CD4-positive, alpha-beta T cell treated with Interleukin-10 for 1 hour (primary cell): ENCODE results near the gene POLR2F.

Source experiments
- DNase-seq: peaks from one replicate; pipeline ENCODE4 v3.0.0-alpha.2; 2020

POLR2F gene

DNA sequence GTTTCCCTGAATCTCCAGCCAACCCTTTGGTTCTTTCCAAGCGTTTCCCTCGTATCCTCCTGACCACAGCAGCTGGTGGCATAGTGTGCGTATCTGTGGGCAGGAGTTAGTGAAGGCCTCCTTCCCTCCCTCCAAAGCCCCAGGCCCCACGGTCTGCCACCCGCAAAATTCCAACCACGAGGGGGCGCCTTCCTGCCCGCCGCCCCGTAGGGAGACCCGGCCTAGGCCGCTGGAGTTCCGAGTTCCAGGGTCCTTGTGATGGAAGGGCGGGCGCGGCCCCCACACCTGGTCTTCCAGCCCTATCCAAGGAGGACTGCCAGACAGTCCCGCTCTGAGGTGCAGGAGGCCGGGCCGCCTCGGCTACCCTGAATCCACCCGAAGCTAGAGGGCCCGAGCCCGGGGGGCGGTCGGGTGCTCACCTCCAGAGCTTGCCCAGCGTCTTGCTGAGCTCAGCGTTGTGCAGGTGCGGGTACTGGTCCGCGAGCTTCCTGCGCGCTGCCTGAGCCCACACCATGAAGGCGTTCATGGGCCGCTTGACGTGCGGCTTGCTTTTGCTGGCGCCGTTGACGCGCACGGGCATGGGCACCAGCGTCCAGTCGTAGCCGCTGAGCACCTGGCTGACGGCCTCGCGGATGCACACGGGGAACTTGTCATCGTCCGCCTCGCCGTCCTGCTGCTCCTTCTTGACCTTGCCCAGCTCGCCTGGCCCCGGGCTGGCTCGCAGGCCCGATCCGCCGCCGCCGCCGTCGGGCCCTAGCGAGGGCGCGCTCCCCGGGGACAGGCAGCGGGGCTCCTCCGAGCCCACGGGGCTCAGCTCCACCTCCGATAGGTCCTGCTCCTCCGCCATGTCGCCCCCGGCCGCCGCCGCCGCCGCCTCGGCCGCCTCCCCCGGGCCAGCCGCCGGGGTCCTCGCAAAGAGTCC is 29.7 kb downstream of the POLR2F start:
- DNase-seq, result no peak

DNA sequence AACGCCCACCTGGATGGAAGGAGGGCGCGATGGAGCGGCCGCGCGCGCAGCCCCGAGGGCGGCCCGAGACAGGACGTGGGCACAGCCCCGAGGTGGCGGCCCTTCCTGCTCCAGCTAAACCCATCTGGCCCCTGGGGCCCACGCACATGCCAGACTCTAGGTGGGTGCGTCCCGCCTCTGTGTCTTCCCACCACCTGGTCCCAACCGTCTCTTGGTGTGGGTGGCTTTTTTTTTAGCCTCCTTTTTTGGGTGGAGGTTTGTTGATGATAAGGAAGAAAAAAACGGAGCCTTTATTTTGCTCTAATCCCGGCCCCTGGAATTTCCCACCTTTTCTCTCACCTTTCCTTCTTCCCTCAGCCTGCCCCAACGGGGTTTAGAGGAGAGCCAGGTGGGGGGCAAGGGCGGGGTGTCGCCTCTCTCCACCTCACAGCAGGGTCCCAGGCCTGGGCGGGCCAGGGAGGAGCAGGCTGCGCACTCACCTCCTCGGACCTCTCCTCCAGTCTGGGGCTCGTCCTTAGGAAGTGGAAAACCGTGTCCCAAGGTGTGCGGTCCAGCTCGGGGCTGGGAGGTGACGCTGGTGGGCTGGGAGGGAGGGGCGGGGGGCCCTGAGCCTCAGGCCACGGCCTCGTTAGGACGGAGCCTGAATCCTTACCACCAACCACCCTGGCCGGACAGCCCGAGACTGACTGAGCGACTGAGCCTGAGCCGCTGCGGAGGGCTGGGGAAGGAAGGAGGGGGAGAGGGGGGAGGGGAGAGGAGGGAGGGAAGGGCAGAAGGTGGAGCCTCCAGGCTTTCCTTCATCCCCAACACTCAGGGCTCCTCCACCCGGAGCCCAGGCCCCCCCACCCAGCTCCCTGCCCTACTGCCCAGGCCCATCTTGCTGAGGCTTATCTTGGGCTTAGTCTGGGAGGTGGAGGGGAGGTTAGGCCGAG is 30.6 kb downstream of the POLR2F start, which contains the start of gene SOX10:
Gene SOX10 (minus strand): TSS at position 696 of the 932 bp plus-strand sequence. CDS start 771 bp downstream, outside the sequence.
- DNase-seq, result no peak

DNA sequence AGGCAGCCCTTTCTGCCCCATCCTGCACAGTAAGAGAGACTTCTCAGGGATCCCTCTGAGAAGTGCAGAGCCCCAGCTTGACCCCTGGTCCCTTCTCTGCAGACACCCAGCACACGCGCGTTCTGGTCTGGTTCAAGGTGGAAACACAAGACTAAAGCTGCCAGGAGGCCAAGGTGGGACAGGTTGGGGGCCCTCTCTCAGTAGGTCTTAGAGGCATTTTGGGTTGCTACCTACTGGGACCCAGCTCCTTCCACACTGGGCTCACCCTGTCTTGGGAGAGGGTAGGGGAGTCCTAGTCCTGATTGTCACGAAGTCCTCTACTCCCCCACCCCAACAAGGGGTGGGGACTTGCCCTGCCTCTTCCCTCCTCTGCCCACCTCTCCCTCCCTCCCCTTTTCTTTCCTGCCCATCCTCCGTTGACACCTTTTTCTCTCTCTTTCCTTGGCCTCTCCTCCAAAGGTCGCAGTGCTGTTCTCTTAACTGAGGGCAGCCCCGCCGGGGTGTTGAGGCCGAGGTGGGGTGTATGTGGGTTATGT is 31.6 kb downstream of the POLR2F start:
- no peak for DNase-seq

DNA sequence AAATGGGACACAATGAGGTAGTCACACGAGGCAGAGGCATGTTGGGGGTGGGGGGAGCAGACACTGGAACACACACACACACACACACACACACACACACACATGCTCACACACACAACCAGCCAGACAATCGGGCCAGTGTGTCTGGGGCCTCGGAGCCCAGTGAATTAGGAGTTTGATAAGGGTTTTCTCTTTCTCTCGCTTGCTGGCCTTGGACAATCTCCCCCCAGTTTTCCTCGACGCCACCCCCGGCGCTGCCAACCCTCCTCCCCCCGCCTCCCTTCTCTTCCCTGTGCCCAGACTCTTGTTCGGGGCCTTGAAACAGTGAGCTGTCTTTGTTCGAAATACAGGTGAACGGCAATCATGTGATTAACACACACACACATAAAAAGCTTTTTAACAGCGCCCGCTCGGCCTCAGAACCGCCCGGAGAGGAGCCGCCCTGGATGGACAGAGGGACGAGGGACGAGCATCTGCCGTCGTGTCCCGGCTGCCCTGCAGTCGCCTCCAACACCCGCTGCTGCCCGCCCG is 32.3 kb downstream of the POLR2F start:
- no peak for DNase-seq

DNA sequence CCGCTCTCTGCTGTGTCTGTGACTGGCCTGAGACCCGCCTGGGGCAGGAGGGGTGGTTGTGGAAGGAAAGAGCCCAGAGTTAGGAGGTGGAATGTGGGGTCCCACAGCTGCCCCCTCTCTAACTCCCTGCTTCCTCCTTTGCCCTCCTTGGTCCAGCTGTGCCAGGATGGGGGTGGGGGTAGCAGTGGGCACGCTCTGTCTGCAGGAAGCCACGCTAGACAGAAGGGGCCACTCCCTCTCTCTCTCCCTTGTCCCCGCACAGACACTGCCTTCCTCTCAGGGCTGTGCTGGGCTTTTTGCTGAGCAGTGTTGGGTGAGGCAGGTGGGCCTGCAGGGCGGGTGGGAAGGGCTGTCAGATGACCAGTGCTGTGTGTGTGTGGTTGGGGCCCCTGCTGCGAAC is 32.9 kb downstream of the POLR2F start:
- no peak for DNase-seq

DNA sequence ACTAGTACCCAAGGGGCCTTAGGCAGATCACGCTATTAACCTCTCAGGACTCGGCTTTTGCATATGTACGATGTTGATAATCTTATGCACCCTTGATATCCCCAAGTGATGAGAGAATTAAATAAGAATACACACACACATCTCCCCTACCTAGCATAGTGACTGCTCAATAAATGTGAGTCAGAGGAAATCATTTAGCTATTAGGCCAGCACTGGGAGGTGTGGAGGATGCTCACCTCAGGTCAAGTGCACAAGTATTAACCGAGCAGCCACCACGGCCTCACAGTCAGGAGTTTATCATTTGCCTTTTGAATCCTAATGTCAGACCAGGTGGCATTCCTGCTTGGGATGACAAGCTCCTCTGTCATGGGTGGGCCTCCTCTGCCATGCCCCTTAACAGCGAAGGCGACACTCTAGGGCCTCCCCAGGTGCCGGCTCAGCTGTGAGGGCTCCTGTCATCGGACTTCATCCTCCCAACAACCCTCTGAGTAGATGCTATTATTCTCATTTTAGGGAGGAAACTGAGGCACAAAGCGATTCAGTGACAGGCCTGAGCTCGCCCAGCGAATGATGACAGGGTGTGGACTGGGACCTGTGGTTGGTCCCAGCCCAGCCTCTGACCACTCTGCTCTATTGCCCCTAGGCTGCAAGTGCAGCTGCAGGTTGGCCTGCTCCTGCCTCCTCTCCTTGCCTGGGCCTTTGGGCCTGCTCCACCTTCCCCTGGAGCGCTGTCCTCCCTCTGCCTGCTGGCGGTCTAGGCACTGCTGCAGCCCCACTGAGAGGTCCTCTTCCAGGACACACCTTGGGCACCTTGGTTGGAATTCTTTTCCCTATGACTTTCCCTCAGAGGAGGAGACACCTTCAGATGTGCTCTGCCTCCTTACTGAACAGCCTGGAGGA is 35.9 kb downstream of the POLR2F start:
- no peak for DNase-seq

DNA sequence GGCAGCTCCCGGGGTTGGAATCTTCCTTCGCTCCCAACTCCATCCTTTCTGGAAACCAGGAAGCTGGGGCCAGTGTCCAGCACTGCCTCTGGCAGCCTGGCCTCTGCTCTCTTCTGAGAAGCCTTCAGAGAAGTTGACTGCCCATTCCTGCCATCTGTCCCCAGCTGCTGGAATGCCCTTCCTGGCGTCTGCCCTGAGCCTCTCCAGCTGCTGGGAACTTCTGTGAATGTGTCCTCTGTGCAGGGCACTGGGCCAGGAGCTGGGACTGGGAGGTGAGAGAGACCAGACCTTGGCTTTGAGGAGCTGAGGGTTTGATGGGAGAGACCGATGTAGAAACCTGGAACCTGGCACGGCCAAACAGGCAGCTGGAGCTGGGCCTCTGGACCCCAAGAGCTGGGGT is 36.8 kb downstream of the POLR2F start:
- no peak for DNase-seq

DNA sequence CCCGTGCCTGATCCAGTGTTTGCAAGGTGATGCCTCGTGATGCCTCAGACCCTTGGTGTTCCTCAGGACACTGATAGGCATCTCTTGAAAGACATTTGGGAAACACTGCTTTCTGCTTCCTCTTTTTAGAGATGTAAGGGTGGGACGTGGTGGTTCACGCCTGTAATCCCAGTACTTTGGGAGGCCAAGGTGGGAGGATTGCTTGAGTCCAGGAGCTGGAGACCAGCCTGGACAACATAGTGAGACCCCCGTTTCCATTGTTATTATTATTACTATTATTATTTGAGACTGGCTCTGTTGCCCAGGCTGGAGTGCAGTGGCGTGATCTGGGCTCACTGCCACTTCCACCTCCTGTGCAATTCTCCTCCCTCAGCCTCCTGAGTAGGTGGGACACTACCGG is 37.4 kb downstream of the POLR2F start:
- no peak for DNase-seq

DNA sequence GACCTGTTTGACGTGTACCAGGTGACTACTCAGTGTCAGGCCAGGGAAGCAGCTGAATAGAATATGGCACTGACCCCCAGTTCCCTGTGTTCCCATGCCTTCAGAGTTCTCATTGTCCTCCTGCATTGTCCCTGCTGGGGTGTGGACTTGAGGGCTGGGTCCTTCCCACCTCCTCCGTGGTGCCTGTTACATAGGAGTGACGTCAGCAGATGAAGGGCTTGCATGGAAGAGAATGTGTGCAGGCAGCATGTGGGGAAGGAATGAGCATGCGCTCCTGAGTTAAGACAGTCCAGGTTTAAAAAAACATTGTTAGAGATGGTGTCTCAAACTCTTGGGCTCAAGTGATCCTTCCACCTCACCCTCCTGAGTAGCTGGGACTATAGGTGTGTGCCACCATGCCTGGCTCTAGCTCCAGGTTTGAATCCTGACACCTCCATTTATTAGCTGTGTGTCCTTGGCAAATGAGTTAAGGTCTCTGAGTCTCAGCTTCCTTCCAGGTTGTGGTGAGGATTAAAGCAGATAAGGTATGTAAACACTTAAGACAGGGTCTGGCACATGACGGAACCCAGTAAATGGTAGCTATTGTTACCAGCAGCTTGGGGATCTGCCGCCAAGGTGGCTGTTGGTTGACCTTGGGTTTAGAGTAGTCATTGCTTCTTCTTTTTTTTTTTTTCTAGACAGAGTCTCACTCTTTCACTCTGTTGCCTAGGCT is 38.4 kb downstream of the POLR2F start:
- no peak for DNase-seq

DNA sequence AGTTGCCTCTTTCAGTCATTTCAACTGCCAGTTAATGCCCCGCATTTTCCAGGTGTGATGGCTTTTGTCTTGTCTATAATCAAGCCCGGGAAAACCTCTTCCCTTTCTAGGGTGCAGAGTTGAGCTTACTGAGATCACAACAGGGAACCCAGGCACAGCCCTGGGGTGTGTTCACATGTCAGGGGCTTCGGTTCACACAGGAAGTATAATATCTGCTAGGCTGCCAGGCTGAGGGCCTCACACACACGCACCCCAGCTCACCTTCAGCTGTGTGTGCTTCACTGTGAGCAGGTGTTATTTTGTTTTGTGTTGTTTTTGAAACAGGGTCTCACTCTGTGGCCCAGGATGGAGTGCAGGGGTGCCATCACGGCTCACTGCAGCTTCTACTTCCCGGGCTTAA is 40.5 kb downstream of the POLR2F start:
- peak; percentile 45 for DNase-seq

DNA sequence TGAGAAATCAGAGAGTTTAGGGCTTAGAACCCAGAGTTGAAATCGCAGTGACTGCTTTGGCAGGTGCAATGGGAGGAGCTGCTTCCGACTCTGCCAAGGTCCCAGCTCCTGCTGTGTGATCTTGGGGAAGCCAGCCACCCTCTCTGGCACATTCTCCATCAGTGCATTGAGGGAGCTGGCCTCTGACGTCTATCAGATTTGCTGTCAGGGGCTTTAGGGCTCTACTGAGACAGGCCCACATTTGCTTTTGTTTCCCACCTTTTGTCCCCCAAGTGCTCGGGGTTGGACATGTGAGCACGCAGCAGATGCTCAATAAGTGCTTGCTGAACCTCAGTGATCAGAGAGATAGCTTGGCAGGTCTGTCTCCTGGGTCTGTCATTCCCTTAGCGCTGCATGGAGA is 41.5 kb downstream of the POLR2F start:
- no peak for DNase-seq

DNA sequence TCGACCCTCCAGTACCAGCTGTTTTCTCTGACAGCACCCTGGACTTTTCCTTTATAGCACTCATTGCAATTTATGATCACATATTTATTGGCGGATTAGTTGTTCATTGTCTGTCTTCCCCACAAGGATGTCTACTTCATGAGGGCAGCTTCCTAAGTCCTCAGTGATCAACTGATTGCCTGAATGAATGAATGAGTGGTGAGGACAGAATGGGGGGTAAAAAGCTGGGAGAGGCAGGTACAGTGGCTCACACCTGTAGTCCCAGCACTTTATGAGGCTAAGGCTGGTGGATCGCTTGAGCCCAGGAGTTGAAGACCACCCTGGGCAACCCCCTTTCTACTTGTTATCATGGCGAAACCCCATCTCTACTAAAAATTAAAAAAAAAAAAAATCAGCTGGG is 42.0 kb downstream of the POLR2F start:
- DNase-seq, result no peak

DNA sequence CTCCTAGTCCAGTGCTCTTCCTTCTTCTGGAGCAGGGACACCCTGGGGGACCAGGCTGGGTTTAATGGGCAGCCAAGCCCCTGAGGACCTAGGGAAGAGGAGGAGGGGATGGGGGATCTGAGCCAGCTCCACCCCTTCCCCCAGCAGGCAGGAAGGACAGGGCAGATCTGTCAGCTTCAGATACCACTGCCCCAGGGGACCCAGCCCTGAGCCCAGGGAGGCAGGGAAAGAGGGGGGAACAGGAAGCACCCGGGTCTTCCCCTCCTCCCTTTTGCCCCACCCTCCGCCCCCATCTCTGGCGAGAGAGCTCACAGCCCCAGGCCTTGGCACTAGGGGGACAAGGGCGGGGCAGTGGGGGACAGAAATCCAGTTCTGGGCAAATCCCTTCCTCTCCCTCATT is 42.6 kb downstream of the POLR2F start:
- DNase-seq, result peak; percentile 18

DNA sequence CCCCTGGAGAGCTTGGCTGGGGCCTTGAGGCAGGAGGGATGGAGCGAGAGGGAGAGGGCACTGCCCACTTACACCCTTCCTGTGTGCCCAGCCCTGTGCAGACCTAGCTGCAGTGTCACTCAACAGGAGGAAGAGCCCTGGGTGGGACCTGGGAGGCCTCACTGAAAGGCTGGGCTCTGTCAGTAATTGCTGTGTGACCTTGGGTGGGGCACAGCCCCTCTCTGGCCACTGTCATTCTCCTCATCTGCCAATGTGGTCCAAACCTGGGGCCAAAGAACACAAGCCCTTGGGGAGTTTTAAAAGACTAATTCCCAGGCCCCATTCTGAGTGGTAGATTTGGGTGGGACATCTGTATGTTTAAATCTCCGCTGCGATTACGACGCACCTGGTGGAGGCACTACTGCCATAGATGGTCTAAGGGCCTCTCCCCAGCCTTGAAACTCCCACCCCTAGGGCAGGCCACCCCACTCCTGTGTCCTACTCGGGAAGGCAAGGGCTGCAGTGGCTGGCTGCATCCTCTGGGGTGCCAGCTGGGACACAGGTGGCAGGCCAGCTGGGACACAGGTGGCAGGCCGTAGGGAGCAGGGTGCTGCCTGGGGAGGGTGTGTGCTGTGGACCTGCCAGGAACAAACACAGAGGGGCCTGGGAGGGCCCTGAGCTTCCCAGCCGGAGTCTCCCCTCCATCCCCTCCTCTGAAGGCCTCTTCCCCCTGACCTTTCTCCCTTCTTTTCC is 43.2 kb downstream of the POLR2F start:
- DNase-seq, result no peak

DNA sequence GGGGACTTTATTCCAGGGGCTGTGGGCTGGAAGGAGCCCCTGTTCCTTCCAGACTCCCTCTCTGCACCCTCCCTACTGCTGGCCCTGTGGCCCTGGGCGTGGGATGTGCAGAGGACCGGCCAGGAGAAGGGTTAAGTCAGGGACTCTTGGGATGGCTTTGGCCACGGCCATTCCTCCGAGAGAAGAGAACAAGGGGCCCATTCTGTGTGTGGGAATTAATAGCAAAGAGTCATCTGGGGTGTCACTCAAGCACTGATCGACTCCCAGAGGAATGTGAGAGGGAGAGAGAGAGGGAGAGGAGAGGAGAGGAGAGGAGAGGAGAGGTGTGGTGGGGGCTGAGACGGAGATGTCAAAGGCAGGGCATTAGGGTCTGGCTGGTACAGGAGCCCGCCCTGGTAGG is 45.0 kb downstream of the POLR2F start:
- no peak for DNase-seq

DNA sequence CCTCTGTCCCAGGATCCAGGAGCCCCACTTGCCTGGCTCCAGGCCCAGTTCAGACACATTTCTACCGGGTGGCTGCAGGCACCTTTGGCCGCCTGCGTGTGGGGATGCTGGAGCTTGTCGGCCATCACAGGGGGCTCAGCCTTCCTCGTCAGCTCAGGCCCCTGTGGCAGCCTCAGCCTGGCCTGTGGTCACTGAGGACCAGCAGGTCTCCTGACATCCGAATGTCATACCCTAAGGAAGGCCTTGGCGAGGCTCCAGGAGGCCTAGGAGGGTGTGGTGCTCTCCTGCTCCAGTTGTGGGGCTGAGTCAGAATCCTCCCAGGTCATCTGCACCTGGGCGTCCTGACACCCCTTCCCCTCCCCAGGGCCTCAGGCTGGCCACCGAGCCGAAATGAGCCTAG is 45.7 kb downstream of the POLR2F start:
- DNase-seq, result no peak

DNA sequence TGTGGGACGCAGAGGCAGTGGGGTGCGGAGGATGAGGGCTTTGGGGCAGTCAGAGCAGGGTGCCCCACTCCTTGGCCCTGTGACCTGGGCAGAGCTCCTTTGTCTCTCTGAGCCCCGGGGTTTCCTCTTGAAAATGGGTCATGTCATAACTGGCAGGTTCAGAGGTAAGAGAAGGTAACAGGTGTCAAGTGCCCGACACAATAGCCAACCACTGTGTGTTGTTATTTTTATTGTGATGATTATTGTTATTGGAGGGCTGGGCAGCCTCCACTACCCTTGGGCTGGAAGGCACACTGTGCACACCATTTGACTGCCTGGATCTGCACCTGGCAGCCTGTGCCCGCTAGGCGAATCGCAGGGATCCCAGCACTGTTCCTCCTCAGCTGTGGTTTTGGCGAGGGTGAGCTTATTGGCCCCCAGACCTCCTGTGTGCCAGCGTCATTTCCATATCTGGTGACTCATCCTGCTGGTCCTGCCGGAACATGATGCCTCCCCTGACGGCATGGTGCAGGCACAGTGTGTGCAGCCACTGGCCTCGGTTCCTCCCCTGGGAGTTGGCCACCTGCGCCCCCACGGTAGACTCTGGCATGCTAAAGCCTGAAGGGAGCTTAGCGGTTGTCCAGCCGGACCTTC is 46.3 kb downstream of the POLR2F start:
- DNase-seq, result peak; percentile 5

DNA sequence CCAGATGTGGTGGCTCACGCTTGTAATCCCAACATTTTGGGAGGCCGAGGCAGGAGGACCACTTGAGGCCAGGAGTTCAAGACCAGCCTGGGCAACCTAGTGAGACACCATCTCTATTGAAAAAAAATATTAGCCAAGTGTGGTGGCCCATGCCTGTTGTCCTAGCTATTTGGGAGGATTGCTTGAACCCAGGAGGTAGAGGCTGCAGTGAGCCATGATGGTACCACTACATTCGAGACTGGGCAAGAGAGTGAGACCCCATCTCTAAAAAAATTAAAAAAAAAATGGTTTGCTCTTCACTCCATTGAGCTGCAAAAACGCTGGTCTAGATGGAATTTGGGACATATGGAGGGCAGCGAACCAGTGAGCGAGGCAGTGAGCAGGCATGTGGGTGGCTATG is 52.4 kb downstream of the POLR2F start:
- no peak for DNase-seq

DNA sequence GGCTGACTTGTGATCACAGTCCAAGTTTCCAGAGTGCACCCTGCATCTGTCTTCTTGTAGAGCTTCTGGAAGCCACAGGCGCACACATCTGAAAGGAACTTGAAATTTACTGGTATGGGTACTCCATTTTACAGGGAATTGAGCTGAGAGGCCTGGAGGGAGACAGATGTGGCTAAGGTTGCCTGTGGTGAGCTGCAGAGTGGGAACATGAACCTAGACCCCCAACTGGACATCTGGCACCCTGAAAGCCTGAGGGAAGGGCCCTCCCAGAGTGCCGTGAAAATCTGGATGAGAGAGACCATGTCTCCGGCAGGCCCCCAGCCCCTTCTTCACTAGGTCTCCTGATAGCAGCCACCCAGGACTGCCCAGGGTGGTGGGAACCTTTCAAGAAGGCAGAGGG is 53.4 kb downstream of the POLR2F start:
- no peak for DNase-seq

DNA sequence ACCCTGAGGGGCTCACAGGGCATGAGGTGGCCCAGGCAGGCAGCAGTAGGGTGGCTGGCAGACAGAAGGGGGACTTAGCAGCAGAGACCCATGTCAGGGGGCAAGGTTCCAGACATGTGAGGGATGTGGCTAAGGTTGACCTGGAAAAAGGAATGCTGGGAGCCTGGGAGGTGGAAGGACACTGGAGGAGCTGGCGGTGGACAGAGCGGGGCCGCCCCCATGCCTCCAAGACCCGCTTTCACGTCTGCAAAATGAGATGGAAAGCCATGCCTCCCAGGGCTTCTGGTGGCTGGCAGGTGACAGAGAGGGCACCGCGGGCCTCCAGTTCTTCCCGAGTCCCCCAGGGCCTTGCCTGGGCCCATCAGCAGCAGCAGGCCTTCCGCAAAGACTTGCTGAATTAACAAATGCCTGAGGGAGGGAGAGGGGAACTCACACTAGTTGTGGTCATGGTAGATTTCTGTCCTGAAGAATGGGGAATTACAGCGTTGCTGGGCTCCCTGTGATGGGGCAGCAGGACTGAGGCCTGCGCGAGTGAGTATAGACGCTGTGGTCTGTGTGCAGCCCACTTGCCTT is 53.9 kb downstream of the POLR2F start:
- no peak for DNase-seq
